GM23338 (cell line): ENCODE data around the gene FOXP1. TPM values are rescaled to one million over a fixed set of nuclear protein-coding genes. Genes with fewer than 3 reads are reported as not detected.

Experiments
- ATAC-seq: fragments of 200-7000 bp; cut with Tn5 transposase; 3 replicates; pipeline ENCODE4 v1.9.1; 2020
- DNase-seq: peaks from one replicate; pipeline ENCODE4 v3.0.0-alpha.2; 2015; ENCODE audit warnings: low spot score
- H2AFZ ChIP-seq: fragments of 200-600 bp; sonication (generic); 2 replicates; pipeline ENCODE4 v1.8.0; 2016; ENCODE audit warnings: antibody characterized with exemption, mild to moderate bottlenecking, moderate library complexity
- H3F3A ChIP-seq: fragments of 200-600 bp; sonication (generic); replicated peaks from 2 replicates; pipeline ENCODE4 v1.8.0; 2017; ENCODE audit warnings: antibody characterized with exemption, mixed run types, low read depth
- H3K27ac ChIP-seq: fragments of 200-600 bp; sonication (generic); 2 replicates; pipeline ENCODE4 v1.6.1; 2016; ENCODE audit warnings: low read depth
- H3K27me3 ChIP-seq: fragments of 200-600 bp; sonication (generic); 2 replicates; pipeline ENCODE4 v1.8.0; 2016; ENCODE audit warnings: mild to moderate bottlenecking, mixed run types, moderate library complexity; ENCODE audit not compliant: insufficient read depth
- H3K36me3 ChIP-seq: fragments of 200-600 bp; sonication (generic); 2 replicates; pipeline ENCODE4 v1.8.0; 2016; ENCODE audit warnings: mild to moderate bottlenecking; ENCODE audit not compliant: insufficient read depth
- H3K4me1 ChIP-seq: fragments of 200-600 bp; sonication (generic); 2 replicates; pipeline ENCODE4 v1.8.0; 2016; ENCODE audit warnings: mild to moderate bottlenecking, moderate library complexity; ENCODE audit not compliant: insufficient read depth
- H3K4me2 ChIP-seq: fragments of 200-600 bp; sonication (generic); 2 replicates; pipeline ENCODE4 v1.7.1; 2017; ENCODE audit warnings: mixed run types
- H3K4me3 ChIP-seq: fragments of 200-600 bp; sonication (generic); 2 replicates; pipeline ENCODE4 v1.6.1; 2016; ENCODE audit warnings: mixed run types
- H3K79me2 ChIP-seq: fragments of 200-600 bp; sonication (generic); replicated peaks from 2 replicates; pipeline ENCODE4 v1.8.0; 2017; ENCODE audit warnings: mild to moderate bottlenecking; ENCODE audit not compliant: insufficient read depth
- H3K9me2 ChIP-seq: fragments of 200-600 bp; sonication (generic); 2 replicates; pipeline ENCODE4 v1.8.0; 2017; ENCODE audit not compliant: insufficient read depth
- H4K20me1 ChIP-seq: fragments of 200-600 bp; sonication (generic); replicated peaks from 2 replicates; pipeline ENCODE4 v1.8.0; 2017; ENCODE audit warnings: mild to moderate bottlenecking; ENCODE audit not compliant: insufficient read depth
- H3K27ac Mint-ChIP-seq: 2 replicates; pipeline ENCODE4 v1.8.0; 2020; ENCODE audit warnings: inconsistent platforms, mild to moderate bottlenecking, moderate library complexity, mixed read lengths
- H3K27me3 Mint-ChIP-seq: 3 replicates; pipeline ENCODE4 v1.8.0; 2022; ENCODE audit warnings: low read depth, mild to moderate bottlenecking, moderate library complexity, mixed read lengths, inconsistent platforms; ENCODE audit not compliant: insufficient read depth, poor library complexity
- H3K36me3 Mint-ChIP-seq: 3 replicates; pipeline ENCODE4 v1.8.0; 2021; ENCODE audit warnings: low read depth, mild to moderate bottlenecking, inconsistent platforms, moderate library complexity, mixed read lengths
- H3K4me1 Mint-ChIP-seq: 3 replicates; pipeline ENCODE4 v1.8.0; 2020; ENCODE audit warnings: mild to moderate bottlenecking, inconsistent platforms, mixed read lengths
- H3K4me3 Mint-ChIP-seq: 3 replicates; pipeline ENCODE4 v1.8.0; 2021; ENCODE audit warnings: moderate library complexity, mild to moderate bottlenecking, inconsistent platforms, mixed read lengths
- H3K9me3 Mint-ChIP-seq: 3 replicates; pipeline ENCODE4 v1.8.0; 2020; ENCODE audit warnings: moderate library complexity, mild to moderate bottlenecking, inconsistent platforms, mixed read lengths
- CREB1 ChIP-seq: fragments of 250-450 bp; sonication (Bioruptor Pico); IDR thresholded peaks from 2 replicates; pipeline ENCODE4 v1.5.0; 2020; ENCODE audit warnings: low read depth, mild to moderate bottlenecking, moderate library complexity
- EZH2phosphoT487 ChIP-seq: fragments of 200-600 bp; sonication (generic); IDR thresholded peaks from one replicate; pipeline ENCODE4 v1.8.1; 2018; ENCODE audit warnings: antibody characterized with exemption; ENCODE audit not compliant: unreplicated experiment
- NANOG ChIP-seq: IDR thresholded peaks from 2 replicates; pipeline ENCODE4 v1.6.1; 2016; ENCODE audit warnings: antibody characterized with exemption, borderline replicate concordance
- POLR2AphosphoS5 ChIP-seq: IDR thresholded peaks from 2 replicates; pipeline ENCODE4 v1.6.1; 2016; ENCODE audit warnings: antibody characterized with exemption, low read depth
- STAT1 ChIP-seq: IDR thresholded peaks from one replicate; pipeline ENCODE4 v1.6.1; 2016; ENCODE audit warnings: antibody characterized with exemption; ENCODE audit not compliant: unreplicated experiment
- ZNF114 ChIP-seq: fragments of 250-450 bp; sonication (Bioruptor Pico); IDR thresholded peaks from 2 replicates; pipeline ENCODE4 v1.5.0; 2020; ENCODE audit warnings: mild to moderate bottlenecking, moderate library complexity
- polyA plus RNA-seq: library from polyadenylated mRNA; unstranded; fragments of >200 nt; fragmentation: Nextera tagmentation; extraction: Ambion mirVana; gene quantifications from 2 replicates; pipeline ENCODE4 v1.2.1, GENCODE V29; 2016
- total RNA-seq: library from RNA; depleted of rRNA; stranded (reverse); fragments of >200 nt; shearing (Covaris generic); gene quantifications from 2 replicates; pipeline ENCODE4 v1.2.3, GENCODE V29; 2014
- TF ChIP-seq, protein P1 (sequence below): fragments of 250-450 bp; sonication (Bioruptor Pico); IDR thresholded peaks from 2 replicates; pipeline ENCODE4 v1.5.0; 2020; ENCODE audit warnings: mild to moderate bottlenecking, moderate library complexity
- TF ChIP-seq, protein P2 (sequence below): IDR thresholded peaks from 2 replicates; pipeline ENCODE4 v1.6.1; 2016; ENCODE audit warnings: antibody characterized with exemption

Gene FOXP1
- total and polyA plus RNA-seq, 2 experiments from 2014 or later: 32.9 to 35.5 TPM

DNA sequence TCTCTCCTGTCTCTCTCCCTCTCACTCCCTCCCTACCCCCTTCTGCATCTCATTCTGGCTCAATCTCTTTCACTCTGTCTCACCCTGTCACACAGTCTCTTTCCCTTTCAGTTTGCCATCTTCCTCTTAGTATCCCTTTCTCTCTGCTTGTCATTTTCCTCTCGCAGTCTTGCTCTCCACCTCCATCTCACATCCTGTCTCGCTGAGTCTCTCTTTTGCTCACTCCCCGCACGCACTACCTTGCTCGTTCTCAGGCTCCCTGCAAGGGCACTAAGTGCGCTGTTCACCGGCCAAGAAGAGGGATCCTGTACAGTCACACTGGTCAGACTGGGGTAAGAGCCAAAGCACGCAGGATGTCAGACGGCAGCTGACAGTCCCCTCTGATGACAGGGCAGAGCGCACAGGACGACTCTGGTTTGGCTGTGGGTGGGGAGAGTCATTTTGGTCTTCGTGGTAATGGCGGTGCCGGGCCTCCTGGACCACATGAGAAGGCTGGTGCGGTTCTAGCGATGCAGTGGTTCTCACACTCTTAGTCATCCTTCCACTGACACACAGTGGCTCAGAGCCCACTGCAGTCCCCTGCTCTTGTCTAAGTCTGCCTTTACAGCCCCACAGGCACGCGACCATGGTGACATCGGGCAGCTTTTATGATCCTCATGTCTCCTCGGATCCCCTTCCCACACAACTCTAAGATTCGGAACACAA lies 356.8 kb downstream of the FOXP1 start:
- Mint-ChIP-seq H3K9me3 (no peaks in the 10 kb centered on the region), H3K4me3 (no peak overlapping the region), H3K27ac (no peak overlapping the region; the same call in 1 of the 2 replicates), H3K36me3 (no peaks in the 10 kb centered on the region; the same call in 2 of the 3 replicates), H3K4me1 (peaks cover 47% of the 10 kb centered on the region), H3K27me3 (peaks cover 7% of the 10 kb centered on the region)
- Histone ChIP-seq H3K27me3 (no peaks in the 10 kb centered on the region), H3K4me1 (peaks cover 30% of the 10 kb centered on the region), H4K20me1 (no peaks in the 10 kb centered on the region), H2AFZ (no peak overlapping the region), H3K27ac (no peak overlapping the region), H3K79me2 (peaks cover 7% of the 10 kb centered on the region), H3F3A (no peaks in the 10 kb centered on the region), H3K36me3 (no peaks in the 10 kb centered on the region), H3K4me2 (no peak overlapping the region), H3K4me3 (no peak overlapping the region), H3K9me2 (no peaks in the 10 kb centered on the region; the same call in 1 of the 2 replicates)
- peak; percentile 19; the same call in 1 of the 3 replicates for ATAC-seq
- no peak for DNase-seq
- TF ChIP-seq EZH2phosphoT487 (no peak), CREB1 (CRISPR knock-in tag) (no peak), STAT1 (no peak), ZNF114 (no peak), NANOG (no peak), POLR2AphosphoS5 (no peak)
- TF ChIP-seq, protein P1, sequence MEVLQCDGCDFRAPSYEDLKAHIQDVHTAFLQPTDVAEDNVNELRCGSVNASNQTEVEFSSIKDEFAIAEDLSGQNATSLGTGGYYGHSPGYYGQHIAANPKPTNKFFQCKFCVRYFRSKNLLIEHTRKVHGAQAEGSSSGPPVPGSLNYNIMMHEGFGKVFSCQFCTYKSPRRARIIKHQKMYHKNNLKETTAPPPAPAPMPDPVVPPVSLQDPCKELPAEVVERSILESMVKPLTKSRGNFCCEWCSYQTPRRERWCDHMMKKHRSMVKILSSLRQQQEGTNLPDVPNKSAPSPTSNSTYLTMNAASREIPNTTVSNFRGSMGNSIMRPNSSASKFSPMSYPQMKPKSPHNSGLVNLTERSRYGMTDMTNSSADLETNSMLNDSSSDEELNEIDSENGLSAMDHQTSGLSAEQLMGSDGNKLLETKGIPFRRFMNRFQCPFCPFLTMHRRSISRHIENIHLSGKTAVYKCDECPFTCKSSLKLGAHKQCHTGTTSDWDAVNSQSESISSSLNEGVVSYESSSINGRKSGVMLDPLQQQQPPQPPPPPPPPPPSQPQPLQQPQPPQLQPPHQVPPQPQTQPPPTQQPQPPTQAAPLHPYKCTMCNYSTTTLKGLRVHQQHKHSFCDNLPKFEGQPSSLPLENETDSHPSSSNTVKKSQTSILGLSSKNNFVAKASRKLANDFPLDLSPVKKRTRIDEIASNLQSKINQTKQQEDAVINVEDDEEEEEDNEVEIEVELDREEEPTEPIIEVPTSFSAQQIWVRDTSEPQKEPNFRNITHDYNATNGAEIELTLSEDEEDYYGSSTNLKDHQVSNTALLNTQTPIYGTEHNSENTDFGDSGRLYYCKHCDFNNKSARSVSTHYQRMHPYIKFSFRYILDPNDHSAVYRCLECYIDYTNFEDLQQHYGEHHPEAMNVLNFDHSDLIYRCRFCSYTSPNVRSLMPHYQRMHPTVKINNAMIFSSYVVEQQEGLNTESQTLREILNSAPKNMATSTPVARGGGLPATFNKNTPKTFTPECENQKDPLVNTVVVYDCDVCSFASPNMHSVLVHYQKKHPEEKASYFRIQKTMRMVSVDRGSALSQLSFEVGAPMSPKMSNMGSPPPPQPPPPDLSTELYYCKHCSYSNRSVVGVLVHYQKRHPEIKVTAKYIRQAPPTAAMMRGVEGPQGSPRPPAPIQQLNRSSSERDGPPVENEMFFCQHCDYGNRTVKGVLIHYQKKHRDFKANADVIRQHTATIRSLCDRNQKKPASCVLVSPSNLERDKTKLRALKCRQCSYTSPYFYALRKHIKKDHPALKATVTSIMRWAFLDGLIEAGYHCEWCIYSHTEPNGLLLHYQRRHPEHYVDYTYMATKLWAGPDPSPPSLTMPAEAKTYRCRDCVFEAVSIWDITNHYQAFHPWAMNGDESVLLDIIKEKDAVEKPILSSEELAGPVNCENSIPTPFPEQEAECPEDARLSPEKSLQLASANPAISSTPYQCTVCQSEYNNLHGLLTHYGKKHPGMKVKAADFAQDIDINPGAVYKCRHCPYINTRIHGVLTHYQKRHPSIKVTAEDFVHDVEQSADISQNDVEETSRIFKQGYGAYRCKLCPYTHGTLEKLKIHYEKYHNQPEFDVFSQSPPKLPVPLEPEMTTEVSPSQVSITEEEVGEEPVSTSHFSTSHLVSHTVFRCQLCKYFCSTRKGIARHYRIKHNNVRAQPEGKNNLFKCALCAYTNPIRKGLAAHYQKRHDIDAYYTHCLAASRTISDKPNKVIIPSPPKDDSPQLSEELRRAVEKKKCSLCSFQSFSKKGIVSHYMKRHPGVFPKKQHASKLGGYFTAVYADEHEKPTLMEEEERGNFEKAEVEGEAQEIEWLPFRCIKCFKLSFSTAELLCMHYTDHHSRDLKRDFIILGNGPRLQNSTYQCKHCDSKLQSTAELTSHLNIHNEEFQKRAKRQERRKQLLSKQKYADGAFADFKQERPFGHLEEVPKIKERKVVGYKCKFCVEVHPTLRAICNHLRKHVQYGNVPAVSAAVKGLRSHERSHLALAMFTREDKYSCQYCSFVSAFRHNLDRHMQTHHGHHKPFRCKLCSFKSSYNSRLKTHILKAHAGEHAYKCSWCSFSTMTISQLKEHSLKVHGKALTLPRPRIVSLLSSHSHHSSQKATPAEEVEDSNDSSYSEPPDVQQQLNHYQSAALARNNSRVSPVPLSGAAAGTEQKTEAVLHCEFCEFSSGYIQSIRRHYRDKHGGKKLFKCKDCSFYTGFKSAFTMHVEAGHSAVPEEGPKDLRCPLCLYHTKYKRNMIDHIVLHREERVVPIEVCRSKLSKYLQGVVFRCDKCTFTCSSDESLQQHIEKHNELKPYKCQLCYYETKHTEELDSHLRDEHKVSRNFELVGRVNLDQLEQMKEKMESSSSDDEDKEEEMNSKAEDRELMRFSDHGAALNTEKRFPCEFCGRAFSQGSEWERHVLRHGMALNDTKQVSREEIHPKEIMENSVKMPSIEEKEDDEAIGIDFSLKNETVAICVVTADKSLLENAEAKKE (CRISPR knock-in tag): no peak
- TF ChIP-seq, protein P2, sequence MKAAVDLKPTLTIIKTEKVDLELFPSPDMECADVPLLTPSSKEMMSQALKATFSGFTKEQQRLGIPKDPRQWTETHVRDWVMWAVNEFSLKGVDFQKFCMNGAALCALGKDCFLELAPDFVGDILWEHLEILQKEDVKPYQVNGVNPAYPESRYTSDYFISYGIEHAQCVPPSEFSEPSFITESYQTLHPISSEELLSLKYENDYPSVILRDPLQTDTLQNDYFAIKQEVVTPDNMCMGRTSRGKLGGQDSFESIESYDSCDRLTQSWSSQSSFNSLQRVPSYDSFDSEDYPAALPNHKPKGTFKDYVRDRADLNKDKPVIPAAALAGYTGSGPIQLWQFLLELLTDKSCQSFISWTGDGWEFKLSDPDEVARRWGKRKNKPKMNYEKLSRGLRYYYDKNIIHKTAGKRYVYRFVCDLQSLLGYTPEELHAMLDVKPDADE: no peak
